Endothelial cell of umbilical vein (primary cell): ENCODE data around the gene SCPEP1.

Experiments
- JUN ChIP-seq: IDR thresholded peaks from 2 replicates; pipeline ENCODE4 v1.6.1; 2011; ENCODE audit warnings: borderline replicate concordance, low read depth; ENCODE audit not compliant: insufficient read length, insufficient read depth
- POLR2A ChIP-seq: IDR thresholded peaks from 2 replicates; pipeline ENCODE4 v1.6.1; 2012; ENCODE audit warnings: low read depth, mild to moderate bottlenecking, control low read depth, low read length
- TF ChIP-seq, protein P1 (sequence below), 2 donors: IDR thresholded peaks; 1 replicate in 1 of 2; 2 replicates in 1 of 2; pipeline ENCODE4 v1.5.1; 2011; ENCODE audit warnings: low read length in 2 of 2, mild to moderate bottlenecking in 2 of 2, moderate library complexity in 2 of 2, control low read depth in 1 of 2, inconsistent platforms in 1 of 2, low read depth in 1 of 2; ENCODE audit not compliant: insufficient read depth in 1 of 2; ENCODE audit errors: extremely low read depth in 1 of 2
- TF ChIP-seq, protein P2 (sequence below): IDR thresholded peaks from 2 replicates; pipeline ENCODE4 v1.6.1; 2011; ENCODE audit not compliant: insufficient read depth, insufficient read length

DNA sequence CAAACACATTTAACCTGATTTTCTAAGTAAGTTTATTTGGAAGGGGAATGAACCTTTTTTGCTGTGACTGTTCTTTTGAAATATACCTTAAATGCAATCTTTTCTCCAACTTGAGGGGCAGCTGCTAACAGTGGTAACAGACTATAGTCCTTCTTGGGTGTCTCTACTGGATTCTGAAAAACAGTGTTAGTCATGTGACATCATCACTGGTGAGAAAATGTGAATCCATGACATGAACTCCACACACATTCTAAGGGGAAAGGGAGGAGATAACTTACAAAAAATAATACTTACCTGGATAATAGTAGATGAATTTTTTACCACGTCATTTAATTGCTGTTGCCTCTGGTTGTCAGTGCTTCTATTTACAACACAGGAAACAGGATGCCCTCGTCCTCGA lies 28.3 kb upstream of the SCPEP1 start:
- TF ChIP-seq, protein P1, sequence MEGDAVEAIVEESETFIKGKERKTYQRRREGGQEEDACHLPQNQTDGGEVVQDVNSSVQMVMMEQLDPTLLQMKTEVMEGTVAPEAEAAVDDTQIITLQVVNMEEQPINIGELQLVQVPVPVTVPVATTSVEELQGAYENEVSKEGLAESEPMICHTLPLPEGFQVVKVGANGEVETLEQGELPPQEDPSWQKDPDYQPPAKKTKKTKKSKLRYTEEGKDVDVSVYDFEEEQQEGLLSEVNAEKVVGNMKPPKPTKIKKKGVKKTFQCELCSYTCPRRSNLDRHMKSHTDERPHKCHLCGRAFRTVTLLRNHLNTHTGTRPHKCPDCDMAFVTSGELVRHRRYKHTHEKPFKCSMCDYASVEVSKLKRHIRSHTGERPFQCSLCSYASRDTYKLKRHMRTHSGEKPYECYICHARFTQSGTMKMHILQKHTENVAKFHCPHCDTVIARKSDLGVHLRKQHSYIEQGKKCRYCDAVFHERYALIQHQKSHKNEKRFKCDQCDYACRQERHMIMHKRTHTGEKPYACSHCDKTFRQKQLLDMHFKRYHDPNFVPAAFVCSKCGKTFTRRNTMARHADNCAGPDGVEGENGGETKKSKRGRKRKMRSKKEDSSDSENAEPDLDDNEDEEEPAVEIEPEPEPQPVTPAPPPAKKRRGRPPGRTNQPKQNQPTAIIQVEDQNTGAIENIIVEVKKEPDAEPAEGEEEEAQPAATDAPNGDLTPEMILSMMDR (IDR thresholded peaks at IDR 0.05; ENCODE audit: extremely low read depth in 1 of 2, insufficient read depth in 1 of 2, low read depth in 1 of 2, low read length in 2 of 2) = no peak
- no peak for TF ChIP-seq POLR2A
- TF ChIP-seq JUN = no peak
- TF ChIP-seq, protein P2, sequence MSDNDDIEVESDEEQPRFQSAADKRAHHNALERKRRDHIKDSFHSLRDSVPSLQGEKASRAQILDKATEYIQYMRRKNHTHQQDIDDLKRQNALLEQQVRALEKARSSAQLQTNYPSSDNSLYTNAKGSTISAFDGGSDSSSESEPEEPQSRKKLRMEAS = no peak
